Stimulated activated CD8-positive, alpha-beta memory T cell treated with anti-CD3 and anti-CD28 coated beads, Interleukin-7, amount 100 ng/mL, for 4 hours (primary cell): Measurements from ENCODE around the gene TCEA2.

Experiments
- DNase-seq, 2 donors: peaks; one replicate each; pipeline ENCODE4 v3.0.0-alpha.2; 2020; ENCODE audit warnings: low read depth in 2 of 2

Gene TCEA2

DNA sequence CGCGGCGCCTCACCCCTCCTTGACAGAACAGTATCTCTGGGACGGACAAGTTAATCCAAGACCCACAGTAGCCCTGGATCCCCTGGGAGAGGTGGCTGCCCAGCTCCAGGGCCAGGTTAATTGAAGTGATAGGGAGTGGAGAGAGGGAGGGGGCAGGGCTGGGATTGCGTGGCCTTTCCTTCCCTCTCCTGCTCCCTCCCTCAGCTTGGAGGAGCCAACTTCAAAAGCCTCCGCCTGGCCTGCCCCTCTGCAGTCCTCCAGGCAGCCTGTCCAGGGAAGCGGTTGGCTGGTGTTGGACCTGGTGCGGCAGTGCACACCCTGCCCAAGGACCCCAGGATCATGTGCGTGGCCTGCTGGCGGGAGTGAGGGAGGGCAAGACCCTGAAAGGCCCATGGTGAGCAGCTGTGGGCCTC lies 27.1 kb upstream of the TCEA2 start, which contains the start of gene C20orf204:
Gene C20orf204, plus strand, starts transcription at position 250 of the 413 bp plus-strand sequence. Its CDS starts 142 bp downstream, at position 392.
- no peak for DNase-seq

DNA sequence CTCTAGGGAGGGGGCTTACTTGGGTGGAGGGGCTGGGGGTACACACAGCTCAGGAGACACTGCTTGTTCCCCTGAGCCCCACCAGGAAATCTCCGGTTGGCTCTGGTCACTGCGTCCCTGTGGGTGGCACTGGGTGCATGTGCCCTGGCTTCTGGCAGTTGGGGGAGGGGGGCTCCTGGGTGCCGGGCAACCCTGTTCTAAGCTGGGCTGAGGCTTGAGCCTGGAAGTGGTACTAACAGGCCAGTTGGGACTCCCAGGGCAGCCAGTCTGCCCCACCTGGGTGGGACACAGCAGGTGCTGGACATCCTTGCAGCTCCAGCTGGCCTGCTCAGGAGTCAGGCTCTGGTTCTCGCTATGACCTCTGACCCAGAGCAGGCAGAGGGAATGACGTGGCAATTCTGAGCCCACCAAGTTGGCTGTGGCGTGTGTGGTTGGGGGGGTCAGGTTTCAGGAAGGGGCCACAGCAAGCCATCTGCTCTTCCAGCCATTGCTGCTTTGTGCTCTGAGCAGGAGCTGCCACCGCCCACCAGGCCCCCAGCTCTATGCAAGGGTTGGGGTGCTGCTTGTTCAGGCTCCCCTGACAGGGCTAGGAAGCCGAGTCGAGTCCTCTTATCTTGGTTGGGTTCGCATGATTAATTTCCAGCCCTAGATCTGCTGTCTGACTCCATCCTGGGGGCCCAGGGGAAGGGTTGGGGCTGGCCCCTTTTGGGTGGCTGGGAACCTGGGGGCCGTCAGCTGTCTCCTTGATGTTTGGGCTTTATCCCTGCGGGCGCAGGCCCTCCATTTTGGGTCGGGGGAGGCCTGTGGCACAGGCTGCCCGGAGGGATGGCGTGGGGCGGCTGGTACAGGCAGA lies 26.4 kb upstream of the TCEA2 start:
- DNase-seq: no peak

DNA sequence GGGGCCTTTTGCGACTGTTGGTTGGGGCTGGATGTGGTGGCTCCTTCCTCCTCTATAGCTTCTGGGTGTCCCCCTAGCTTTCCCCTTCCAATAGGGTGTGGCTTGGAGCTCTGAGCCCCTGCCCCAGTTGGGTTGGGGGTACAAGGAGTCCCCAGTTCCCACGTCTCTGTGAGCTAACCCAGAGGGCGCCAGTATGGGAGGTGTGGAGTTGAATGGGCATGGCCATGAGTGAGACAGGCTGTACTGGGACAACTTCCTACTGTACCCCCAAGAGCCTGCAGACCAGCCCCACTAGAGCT lies 25.9 kb upstream of the TCEA2 start:
- DNase-seq: no peak

DNA sequence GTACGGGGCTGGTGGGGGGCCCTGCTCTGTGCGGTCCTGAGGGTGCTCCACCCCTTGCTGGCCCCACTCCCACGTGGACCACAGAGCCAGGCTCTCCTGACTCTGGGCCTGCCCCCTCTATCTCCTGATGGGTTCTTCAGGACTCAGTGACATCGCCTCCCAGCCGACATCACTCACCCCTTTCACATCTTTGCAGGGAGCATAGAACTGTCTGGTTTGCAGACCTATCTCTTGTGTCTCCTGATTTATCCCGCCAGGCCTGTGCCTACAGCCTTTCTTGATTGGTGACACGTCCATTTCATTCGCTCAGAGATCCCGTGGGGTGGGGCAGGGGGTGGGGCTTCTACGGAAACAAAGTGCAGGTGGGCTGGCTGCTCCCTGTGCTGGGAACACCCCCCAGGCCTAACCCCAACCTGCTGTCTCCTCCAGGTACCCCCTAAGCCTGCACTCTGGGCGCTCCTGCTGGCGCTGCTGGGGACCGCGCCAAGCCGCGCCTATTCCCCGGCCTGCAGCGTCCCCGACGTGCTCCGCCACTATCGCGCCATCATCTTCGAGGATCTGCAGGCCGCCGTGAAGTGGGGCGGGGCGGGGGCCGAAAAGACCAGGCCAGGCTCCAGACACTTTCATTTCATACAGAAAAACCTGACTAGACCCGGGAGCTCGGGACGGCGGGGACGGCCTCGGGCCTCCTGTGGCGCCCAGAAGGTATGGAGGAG lies 25.3 kb upstream of the TCEA2 start:
- no peak for DNase-seq

DNA sequence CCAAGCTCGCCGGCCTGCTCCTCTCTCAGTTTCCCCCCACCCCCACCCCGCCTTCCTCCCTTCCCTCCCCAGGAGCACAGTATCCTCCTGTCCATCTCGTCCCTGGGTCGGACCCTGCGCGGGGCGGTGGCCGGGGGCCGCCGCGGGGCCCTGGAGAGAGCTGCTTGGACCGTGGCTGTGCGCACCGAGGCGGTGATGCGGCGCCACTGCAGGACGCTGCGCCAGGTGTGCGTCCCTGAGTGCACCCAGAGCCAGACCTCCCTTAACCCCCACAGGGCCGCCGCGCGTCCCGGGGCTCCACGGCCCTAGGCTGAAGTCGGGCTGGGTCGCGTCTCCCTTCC lies 24.8 kb upstream of the TCEA2 start:
- DNase-seq: no peak

DNA sequence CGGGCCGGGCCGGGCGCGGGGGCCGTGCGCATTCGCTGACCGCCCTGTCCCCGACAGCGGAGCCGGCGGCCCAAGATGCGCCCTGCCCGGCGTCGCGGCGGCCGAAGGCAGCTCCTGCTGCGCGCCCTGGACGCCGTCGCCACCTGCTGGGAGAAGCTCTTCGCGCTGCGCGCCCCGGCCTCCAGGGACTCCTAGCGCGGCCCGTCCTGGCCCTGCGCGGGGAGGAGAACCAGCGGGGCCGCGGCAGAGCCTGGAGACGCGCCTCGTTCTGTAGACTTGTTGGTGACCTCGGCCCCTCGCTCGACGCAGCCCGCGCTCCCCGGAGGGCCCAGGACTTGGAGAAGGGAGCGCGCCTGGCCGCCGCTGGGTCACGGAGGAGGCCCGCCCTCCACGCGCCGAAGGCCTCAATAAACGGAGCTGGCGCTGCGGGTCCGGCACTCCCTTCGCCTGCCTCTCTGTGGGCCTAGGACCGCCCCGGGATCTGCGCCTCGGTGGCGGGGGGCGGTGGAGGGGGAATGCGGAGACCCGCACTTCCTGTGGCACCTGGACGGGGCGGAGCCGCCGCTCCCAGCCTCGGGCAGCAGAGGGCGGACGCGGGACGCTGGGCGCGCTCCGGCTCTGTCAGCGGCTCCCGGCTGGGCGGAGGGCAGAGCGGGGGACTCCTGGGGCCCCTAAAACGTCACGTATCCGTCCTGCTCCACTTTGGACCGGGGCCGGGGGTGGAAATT lies 24.3 kb upstream of the TCEA2 start:
- peak; percentile 14 to 72 for DNase-seq

DNA sequence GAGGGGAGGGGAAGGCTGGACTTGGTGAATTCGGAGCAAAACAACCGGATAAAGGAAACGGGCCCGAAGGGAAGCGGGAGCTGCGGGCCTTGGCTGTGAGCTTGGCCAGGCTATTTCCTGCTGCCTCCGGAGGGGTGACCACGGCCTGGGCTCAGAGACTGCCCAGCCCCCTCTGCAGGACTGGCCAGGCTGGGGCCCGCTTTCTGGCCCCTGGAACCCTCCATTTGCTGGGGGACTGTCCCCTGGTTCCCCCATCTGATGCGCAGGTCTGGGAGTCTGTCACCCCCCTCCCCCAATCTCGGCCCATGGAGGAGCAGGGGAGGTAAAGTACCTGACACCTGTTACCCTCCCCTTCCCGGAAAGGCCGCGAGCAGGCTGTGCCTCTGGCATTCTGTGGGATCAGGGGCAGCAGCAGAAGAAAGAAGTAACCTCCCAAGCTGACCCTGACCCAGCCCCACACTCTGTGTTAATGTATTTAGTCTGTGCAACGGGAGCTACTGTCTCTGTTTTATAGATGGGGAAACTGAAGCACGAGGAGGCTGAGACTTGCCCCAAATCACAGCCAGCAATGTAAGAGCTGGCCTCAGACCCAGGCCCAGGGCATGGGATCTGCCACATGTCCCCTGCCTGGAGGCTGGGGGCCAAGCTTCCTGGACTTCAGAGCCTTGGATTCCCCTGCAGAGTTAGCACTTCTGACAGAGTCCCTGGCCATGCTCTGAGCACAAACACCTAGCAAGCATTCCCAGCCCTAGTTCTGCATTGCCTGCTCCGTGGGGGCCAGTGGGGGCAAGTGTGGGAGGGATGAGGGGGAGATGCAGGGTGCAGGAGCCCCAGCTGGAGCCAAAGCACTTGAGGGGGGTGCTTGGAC lies 23.5 kb upstream of the TCEA2 start:
- DNase-seq: no peak

DNA sequence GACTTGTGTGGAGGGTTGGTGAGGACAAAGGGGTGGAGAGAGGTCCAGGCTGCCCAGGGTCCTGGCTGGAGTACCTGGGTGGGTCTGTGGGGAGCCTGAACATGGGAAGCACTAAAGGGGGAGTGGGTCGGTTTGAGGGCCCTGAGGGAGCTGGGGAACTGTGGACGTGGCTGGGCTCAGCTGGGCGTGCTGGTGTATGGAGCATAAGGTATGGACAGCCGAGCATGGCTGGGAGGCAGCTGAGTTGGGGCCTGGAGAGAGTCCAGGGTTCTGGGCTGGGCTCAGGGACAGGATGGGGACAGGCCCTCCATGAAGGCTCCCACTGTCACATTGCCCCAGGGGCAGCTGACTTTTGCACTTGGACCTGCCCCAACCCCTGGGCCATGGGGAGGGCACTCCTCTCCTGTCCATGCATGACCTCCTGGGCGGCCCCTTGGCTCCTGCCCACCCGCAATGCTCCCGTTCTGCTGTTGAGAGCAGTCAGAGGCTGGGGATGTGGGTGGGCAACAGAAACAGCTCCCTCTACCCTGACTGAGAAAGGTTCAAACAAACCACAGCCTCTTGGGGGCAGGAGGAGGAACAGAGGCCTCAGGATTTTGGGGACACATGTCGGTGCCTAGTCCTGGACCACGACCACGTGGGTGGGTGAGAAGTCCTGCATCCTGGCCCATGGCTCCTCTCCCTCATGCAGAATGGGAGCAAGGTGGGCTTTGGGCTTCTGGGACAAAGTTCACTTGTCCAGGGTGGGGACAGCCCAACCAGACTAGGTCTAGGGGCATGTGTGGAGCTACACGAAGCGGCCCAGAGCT lies 22.6 kb upstream of the TCEA2 start:
- no peak for DNase-seq

DNA sequence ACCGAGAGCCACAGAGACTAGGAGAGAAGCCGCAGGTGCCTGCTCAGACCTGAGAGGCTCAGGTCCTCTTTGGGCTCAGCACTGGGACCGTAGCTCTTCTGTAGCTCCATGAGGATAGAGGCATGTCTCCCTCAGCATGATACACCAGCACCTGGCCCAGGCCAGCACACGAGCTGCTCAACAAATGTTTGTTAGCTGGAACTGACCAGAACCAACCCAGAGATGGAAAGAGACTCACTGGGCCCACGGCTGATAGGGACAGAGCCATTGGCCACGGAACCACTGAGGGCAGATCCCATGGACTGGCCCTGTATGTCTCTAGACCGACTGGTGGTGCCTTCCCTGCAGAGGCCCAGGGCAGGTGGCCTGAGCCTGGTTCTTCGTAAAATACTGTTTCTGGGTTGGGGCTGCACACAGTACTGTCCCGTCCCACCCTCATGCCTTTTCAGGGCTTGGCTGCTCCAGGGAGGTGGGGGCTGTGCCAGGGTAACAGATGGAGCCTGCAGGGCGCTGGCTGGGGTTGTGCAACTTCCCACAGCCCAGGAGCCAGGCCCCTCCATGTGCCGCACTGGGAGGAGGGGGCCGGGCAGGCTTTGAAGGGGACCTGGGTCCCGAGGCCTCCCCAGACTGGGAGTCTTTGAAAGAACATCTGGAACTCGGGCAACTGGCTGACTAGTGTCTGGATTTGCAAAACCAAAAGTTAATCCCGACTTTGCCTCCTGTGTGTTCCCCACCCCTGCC lies 21.8 kb upstream of the TCEA2 start:
- no peak for DNase-seq

DNA sequence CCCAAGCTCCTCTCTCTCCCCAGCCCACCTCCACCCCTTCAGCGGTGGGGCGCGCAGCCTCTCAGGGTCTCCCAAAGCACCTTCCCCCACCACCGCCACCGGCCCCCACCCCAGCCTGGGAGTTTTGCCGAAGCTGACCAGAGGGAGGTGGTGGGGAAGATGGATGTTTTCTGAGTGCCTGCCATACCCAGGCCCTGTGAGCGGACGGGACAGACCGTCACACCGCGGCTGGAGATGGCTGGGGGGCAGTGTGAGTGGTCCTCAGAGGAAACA lies 21.3 kb upstream of the TCEA2 start:
- no peak for DNase-seq

DNA sequence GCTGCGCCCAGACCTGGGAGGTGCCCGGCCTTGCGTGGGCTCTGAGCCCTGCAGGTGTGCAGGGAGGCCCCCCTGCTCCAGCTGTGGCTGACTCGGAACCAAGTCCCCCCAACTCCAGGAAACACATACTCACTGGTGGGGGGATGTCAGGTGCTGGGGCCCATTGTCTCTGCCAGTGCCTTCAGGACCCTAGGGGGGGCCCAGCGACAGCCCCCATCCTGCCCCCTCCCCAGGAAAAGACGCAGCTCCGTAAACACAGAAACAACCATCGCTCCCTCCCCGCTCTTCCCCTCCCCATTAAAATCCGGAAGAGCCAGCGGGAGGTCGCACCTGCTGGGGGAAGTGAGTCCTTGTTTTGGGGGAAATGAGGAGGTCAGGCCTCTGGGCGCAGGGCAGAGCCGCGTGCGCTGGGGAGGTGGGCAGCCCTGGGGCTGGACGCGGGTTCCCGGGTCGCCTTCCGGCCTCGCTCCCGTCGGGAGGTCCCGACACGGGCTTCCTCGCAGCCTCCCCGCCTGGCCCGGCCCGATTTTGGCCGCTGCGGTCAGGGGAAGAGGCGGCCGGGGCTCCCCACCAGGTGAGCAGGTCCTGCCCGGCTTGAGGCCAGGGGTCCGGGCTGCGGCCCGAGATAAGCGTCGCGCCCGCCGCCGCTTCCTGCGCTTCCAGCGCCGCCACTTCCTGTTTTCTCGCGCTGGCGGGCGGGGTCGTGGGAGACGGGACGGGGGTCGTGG lies 20.8 kb upstream of the TCEA2 start:
- no peak for DNase-seq

DNA sequence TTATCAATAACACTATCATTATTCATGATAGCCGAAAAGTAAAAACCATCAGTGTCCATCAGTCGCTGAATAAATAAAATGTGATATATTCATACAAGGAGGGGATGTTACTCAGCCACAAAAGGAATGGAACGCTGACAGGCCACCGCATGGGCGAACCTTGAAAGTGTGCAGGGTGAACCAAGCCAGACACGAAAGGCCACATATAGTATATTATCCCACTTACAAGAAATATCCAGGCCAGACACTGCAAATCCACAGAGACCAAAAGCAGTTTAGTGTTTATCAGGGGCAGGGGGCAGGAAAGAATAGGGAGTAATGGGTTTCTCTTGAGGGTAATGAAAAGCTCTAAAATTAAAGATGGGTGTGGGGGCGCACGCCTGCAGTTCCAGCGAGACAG lies 19.2 kb upstream of the TCEA2 start:
- no peak for DNase-seq

DNA sequence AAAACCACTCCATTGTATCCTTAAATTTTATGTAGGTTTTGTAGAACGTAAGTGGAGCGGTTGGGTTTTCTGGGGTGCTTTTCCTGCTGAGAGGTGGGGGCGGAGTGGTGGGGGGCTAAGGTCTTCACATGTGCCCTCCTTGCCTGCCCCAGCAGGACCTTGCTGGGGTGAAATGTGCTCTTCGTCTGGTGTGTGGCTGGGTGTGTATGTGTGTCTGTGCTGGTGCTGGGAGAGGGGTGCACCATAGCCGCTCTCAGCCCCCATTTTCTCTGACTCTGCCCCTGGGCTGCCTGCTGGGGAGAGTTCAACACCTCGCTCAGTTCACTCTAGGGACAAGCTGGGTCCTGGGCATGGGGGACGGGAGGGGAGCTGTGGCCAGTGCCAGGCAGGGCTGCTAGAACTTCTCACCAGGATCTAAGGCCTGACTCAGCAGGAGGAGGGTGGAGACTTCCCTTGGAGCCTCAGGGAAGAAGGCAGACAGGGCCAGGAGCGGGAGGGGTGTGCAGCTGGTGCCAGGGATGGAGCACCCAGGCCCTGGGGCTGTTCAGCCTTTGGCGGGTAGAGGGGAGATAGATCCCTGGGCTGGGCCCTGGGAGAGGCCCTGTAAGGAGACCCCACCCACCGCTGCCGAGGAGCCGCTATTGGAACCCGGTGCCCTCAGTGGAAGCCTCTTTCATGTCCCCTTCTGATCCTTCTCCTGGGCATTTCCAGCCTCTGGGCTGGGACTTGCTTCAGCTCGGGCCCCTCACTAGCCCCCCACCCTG lies 18.3 kb upstream of the TCEA2 start:
- DNase-seq: no peak

DNA sequence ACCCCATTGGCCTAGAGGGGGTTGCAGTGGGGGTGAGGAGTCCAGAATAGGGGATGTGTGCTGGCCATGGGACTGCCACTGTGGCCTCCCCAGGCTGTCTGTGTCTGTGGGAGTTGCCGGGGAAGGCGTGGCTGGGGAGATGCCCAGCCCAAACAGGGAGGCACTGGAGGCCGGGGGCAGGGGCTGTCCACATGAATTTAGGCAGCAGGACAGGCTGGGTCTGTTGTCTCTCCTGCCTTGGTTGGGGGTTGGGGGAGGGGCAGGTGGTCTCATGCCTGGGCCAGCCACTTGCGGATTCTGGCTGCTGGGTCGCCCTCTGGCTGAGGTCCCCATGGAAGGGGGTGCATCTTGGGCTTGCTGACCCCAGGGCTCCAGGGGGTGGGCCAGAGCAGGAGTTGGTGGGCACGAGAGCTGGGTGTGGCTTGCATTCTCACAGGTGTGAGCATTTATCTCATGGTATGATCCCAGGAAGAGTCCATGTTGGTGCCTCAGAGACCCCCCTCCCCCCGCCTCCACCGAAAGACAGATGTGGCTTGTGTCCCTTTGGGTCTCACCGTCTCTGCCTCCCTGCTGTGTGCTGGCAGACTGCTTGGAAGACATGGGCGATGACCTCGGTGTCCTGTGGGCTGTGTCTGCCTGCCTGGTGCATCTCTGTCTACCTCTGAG lies 17.5 kb upstream of the TCEA2 start:
- DNase-seq: no peak

DNA sequence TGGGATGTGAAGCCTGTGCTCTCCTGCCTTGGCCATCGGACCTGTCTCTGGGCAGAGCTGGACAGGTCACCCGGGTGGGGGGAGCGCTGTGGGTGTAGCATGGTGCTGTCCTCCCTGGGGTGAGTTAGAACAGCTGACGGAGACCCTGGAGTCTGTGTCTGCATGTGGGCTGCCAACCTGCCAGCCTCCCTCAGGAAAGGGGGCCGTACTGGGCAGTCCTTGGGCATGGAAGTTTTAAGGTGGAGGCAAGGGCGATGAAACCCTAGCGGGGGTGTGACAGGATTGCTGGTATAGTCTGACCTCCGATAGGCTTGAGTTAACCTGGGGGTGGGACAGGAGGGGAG lies 16.0 kb upstream of the TCEA2 start:
- no peak for DNase-seq

DNA sequence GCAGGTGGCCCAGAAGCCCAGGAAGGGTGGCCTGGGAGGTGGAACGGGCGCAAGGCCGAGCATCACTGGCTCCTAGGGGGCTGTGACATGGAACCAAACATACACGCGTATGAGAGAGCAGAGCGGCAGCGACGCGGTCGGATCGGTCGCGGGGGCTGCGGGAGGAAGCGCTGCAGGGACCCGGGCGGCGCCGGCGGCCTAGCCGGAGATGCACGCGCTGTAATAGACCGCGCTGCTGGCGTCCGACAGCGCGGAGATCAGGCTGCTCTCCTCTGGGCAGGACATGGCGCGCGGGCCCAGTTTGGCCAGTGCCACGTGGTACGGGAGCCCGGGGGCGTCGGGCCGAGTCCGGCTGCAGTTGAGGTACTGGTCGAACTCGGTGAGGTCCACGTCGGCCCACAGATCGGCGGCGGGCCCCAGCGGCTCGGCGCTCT lies 15.0 kb upstream of the TCEA2 start:
- no peak for DNase-seq

DNA sequence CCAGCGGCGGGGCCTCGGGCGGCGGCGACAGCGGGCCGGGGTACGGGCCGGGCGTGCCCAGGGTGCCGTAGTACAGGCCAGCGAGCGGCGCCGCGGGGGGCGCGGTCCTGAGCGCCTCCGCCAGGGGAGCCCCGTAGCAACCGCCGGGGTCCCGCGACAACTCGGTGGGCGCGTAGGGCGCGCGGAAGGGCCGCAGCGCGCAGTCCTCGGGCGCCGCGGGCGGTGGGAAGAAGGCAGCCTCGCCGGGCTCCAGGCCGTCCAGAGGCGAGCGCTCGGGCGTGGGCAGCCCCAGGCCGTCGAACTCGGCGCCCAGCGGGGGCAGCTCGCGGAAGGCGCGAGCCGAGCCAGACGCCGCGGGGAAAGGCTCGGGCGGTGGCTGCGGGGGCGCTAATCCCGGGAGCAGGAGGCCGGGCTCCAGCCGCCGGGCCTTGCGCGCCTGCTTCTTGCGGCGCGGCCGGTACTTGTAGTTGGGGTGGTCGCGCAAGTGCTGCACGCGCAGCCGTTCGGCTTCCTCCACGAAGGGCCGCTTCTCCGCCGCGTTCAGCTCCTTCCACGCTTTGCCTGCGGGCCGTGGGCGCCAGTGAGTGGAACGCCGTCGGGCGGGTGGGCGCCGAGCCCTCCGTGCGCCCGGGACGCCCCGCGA lies 14.5 kb upstream of the TCEA2 start:
- no peak for DNase-seq
